CD4-positive, alpha-beta memory T cell (primary cell): ENCODE results near the gene NOL8. TPM values are rescaled to one million over a fixed set of nuclear protein-coding genes. Genes with fewer than 3 reads are reported as not detected.

Source experiments
- CTCF ChIA-PET: fragments of 350-600 bp; sonication (Branson Sonifier 250); formaldehyde crosslinking; loops from one replicate; lab custom pipeline; 2021; ENCODE audit warnings: inconsistent platforms; ENCODE audit not compliant: partially characterized antibody; lab: Charles Lee
- POLR2A ChIA-PET: fragments of 350-600 bp; sonication (Branson Sonifier 250); formaldehyde crosslinking; loops from one replicate; lab custom pipeline; 2021; ENCODE audit not compliant: partially characterized antibody; lab: Charles Lee
- DNase-seq, 5 donors: peaks; one replicate each; pipeline versions ENCODE4 v3.0.0 to v3.0.0-alpha.2; 2020 to 2022; ENCODE audit warnings: mixed read lengths in 1 of 5
- H3K27ac ChIP-seq: one replicate; pipeline ENCODE4 v1.7.0; 2013; ENCODE audit warnings: low read depth, low read length
- H3K27me3 ChIP-seq: 2 replicates; pipeline ENCODE4 v1.7.0; 2013; ENCODE audit warnings: mild to moderate bottlenecking, low read length, moderate library complexity; ENCODE audit not compliant: insufficient read depth
- H3K36me3 ChIP-seq: 2 replicates; pipeline ENCODE4 v1.7.0; 2013; ENCODE audit warnings: mild to moderate bottlenecking, low read length, moderate library complexity; ENCODE audit not compliant: insufficient read depth
- H3K4me1 ChIP-seq: 2 replicates; pipeline ENCODE4 v1.7.0; 2013; ENCODE audit warnings: mild to moderate bottlenecking, low read length, moderate library complexity; ENCODE audit not compliant: insufficient read depth
- H3K4me3 ChIP-seq, 2 donors: one replicate each; pipeline ENCODE4 v1.7.0; 2013; ENCODE audit warnings: low read length in 2 of 2, mild to moderate bottlenecking in 1 of 2
- H3K9me3 ChIP-seq, 2 donors: one replicate each; pipeline ENCODE4 v1.7.0; 2013; ENCODE audit warnings: low read length in 2 of 2, control low read depth in 1 of 2; ENCODE audit not compliant: control insufficient read depth in 1 of 2
- H3K27ac Mint-ChIP-seq, 7 donors: one replicate each; pipeline ENCODE4 v1.8.0; 2020 to 2021; ENCODE audit warnings: mixed read lengths in 7 of 7, mild to moderate bottlenecking in 6 of 7, inconsistent platforms in 3 of 7, moderate library complexity in 3 of 7
- H3K27me3 Mint-ChIP-seq, 2 donors: one replicate each; pipeline ENCODE4 v1.8.0; 2020 to 2021; ENCODE audit warnings: mixed read lengths in 2 of 2
- H3K36me3 Mint-ChIP-seq, 2 donors: one replicate each; pipeline ENCODE4 v1.8.0; 2020 to 2021; ENCODE audit warnings: mixed read lengths in 2 of 2, inconsistent platforms in 1 of 2, mild to moderate bottlenecking in 1 of 2
- H3K4me1 Mint-ChIP-seq, 4 donors: one replicate each; pipeline ENCODE4 v1.8.0; 2020 to 2021; ENCODE audit warnings: mixed read lengths in 4 of 4, mild to moderate bottlenecking in 1 of 4
- H3K4me3 Mint-ChIP-seq, 8 donors: one replicate each; pipeline ENCODE4 v1.8.0; 2020 to 2021; ENCODE audit warnings: mixed read lengths in 8 of 8, mild to moderate bottlenecking in 7 of 8, moderate library complexity in 6 of 8, inconsistent platforms in 3 of 8
- H3K9me3 Mint-ChIP-seq, 8 donors: one replicate each; pipeline ENCODE4 v1.8.0; 2020 to 2021; ENCODE audit warnings: mixed read lengths in 8 of 8, mild to moderate bottlenecking in 5 of 8, inconsistent platforms in 3 of 8, moderate library complexity in 1 of 8
- intact Hi-C: fragments of 100-400 bp; cut with micrococcal nuclease; formaldehyde crosslinking; loops from one replicate; pipeline ENCODE4 v1.15.1; 2023
- polyA plus RNA-seq, 2 donors: library from polyadenylated mRNA; unstranded; fragments of 300-500 nt; fragmentation: Illumina TruSeq; gene quantifications; one replicate each; pipeline ENCODE4 v1.2.3, GENCODE V29; 2021
- total RNA-seq, 2 experiments: library from RNA; stranded (reverse); gene quantifications; one replicate each; pipeline ENCODE4 v1.2.3, GENCODE V29; 2021

NOL8 gene
- total and polyA plus RNA-seq, 4 experiments from 2014 or later: 12.3 to 104 (median 66.3) TPM

- CTCF ChIA-PET: interaction anchor here (1.2 to 2.0 kb wide), 3 partner anchors 136 to 514 kb away, joined by 3 to 6 read pairs (median 3); no protein-coding TSS in a partner anchor
- H3K36me3 ChIP-seq: peaks cover 73% of the 10 kb centered on the region
- H3K36me3 Mint-ChIP-seq: peaks cover 54 to 83% of the 10 kb centered on the region in 2 donors
Measured at GRCh38 chr9:92276331-92277032, 48.7 kb downstream of the NOL8 start.

GRCh38 chr9:92275541-92275940 lies 49.6 kb downstream of the NOL8 start:
- Histone ChIP-seq H3K27ac (no peak overlapping the region), H3K4me3 (no peak overlapping the region), H3K4me1 (peaks cover 24% of the 10 kb centered on the region), H3K36me3 (peaks cover 77% of the 10 kb centered on the region), H3K27me3 (no peaks in the 10 kb centered on the region), H3K9me3 (no peaks in the 10 kb centered on the region)
- no peak for DNase-seq
- H3K36me3 Mint-ChIP-seq: peaks cover 58 to 83% of the 10 kb centered on the region in 2 donors
- H3K27ac Mint-ChIP-seq: peak overlapping the region in 5 of 7 donors; percentile 33 to 93 (median 82)
- H3K4me3 Mint-ChIP-seq: peak overlapping the region in 1 of 8 donors; percentile 83
- peaks cover 16 to 44% (median 25%) of the 10 kb centered on the region in 4 donors for H3K4me1 Mint-ChIP-seq
- POLR2A ChIA-PET: no interaction called here
- H3K27me3 Mint-ChIP-seq: no peaks in the 10 kb centered on the region
- H3K9me3 Mint-ChIP-seq: no peaks in the 10 kb centered on the region
- intact Hi-C loops: no loop called here
- CTCF ChIA-PET: interaction anchor here (1.2 kb wide), 1 partner anchor 135 kb away, joined by 3 read pairs; no protein-coding TSS in a partner anchor

More at GRCh38 chr9:92276331-92277032, 48.7 kb downstream of the NOL8 start:
- H3K4me1 ChIP-seq: peaks cover 24% of the 10 kb centered on the region
- no peaks in the 10 kb centered on the region for H3K27me3 ChIP-seq
- intact Hi-C loops: no loop called here
- DNase-seq: peak in 4 of 5 donors; percentile 4 to 19 (median 8)
- no peak overlapping the region for H3K4me3 ChIP-seq
- POLR2A ChIA-PET: interaction anchor here (1.2 kb wide), 1 partner anchor 48 kb away, joined by 4 read pairs; no protein-coding TSS in a partner anchor
- Mint-ChIP-seq H3K27me3 (no peaks in the 10 kb centered on the region), H3K9me3 (no peaks in the 10 kb centered on the region), H3K4me3 (peak overlapping the region in 7 of 8 donors; percentile 66 to 83 (median 75)), H3K27ac (peak overlapping the region; percentile 45 to 93 (median 82)), H3K4me1 (peaks cover 16 to 44% (median 25%) of the 10 kb centered on the region in 4 donors)
- H3K27ac ChIP-seq: no peak overlapping the region
- no peaks in the 10 kb centered on the region for H3K9me3 ChIP-seq

- POLR2A ChIA-PET: no interaction called here
- Histone ChIP-seq H3K4me3 (no peak overlapping the region), H3K36me3 (peaks cover 95% of the 10 kb centered on the region), H3K9me3 (no peaks in the 10 kb centered on the region), H3K4me1 (peaks cover 3% of the 10 kb centered on the region), H3K27me3 (no peaks in the 10 kb centered on the region), H3K27ac (no peak overlapping the region)
- no peaks in the 10 kb centered on the region for H3K27me3 Mint-ChIP-seq
- peaks cover 1 to 15% (median 3%) of the 10 kb centered on the region in 4 donors for H3K4me1 Mint-ChIP-seq
- CTCF ChIA-PET: no interaction called here
- no peak overlapping the region for H3K4me3 Mint-ChIP-seq
- intact Hi-C loops: no loop called here
- no peak overlapping the region for H3K27ac Mint-ChIP-seq
- H3K9me3 Mint-ChIP-seq: no peaks in the 10 kb centered on the region
- DNase-seq: no peak
- H3K36me3 Mint-ChIP-seq: peaks cover 68 to 85% of the 10 kb centered on the region in 2 donors
Measured at GRCh38 chr9:92270511-92270910, 54.6 kb downstream of the NOL8 start.

GRCh38 chr9:92266486-92266885 lies 58.7 kb downstream of the NOL8 start:
- no peaks in the 10 kb centered on the region for H3K27me3 Mint-ChIP-seq
- H3K36me3 Mint-ChIP-seq: peaks cover 75 to 87% of the 10 kb centered on the region in 2 donors
- no peak overlapping the region for H3K27ac ChIP-seq
- DNase-seq: no peak
- H3K4me1 Mint-ChIP-seq: peaks cover 0 to 2% (median 0%) of the 10 kb centered on the region in 4 donors
- H3K4me1 ChIP-seq: no peaks in the 10 kb centered on the region
- no peaks in the 10 kb centered on the region for H3K9me3 Mint-ChIP-seq
- peaks cover 96% of the 10 kb centered on the region for H3K36me3 ChIP-seq
- no peaks in the 10 kb centered on the region for H3K27me3 ChIP-seq
- ChIA-PET CTCF (no interaction called here), POLR2A (no interaction called here)
- H3K4me3 ChIP-seq: no peak overlapping the region
- H3K4me3 Mint-ChIP-seq: no peak overlapping the region
- no peaks in the 10 kb centered on the region for H3K9me3 ChIP-seq
- intact Hi-C loops: no loop called here
- H3K27ac Mint-ChIP-seq: peak overlapping the region in 2 of 7 donors; percentile 17 to 47

GRCh38 chr9:92265154-92265553 lies 60.0 kb downstream of the NOL8 start:
- peaks cover 90% of the 10 kb centered on the region for H3K36me3 ChIP-seq
- ChIA-PET CTCF (no interaction called here), POLR2A (interaction anchor here (0.6 kb wide), 1 partner anchor 1314 kb away, joined by 3 read pairs; no protein-coding TSS in a partner anchor)
- Mint-ChIP-seq H3K36me3 (peaks cover 76 to 89% of the 10 kb centered on the region in 2 donors), H3K27me3 (no peaks in the 10 kb centered on the region), H3K4me1 (peaks cover 0 to 2% (median 0%) of the 10 kb centered on the region in 4 donors), H3K27ac (no peak overlapping the region), H3K4me3 (no peak overlapping the region), H3K9me3 (no peaks in the 10 kb centered on the region)
- intact Hi-C loops: no loop called here
- no peak overlapping the region for H3K27ac ChIP-seq
- no peak overlapping the region for H3K4me3 ChIP-seq
- no peaks in the 10 kb centered on the region for H3K4me1 ChIP-seq
- no peaks in the 10 kb centered on the region for H3K9me3 ChIP-seq
- no peak for DNase-seq
- H3K27me3 ChIP-seq: no peaks in the 10 kb centered on the region

- intact Hi-C loops: no loop called here
- H3K4me1 Mint-ChIP-seq: peaks cover 0 to 2% (median 0%) of the 10 kb centered on the region in 4 donors
- no peaks in the 10 kb centered on the region for H3K4me1 ChIP-seq
- no peak for DNase-seq
- peak overlapping the region in 2 of 7 donors; percentile 33 to 69 for H3K27ac Mint-ChIP-seq
- H3K4me3 ChIP-seq: no peak overlapping the region
- no peak overlapping the region for H3K27ac ChIP-seq
- H3K27me3 ChIP-seq: no peaks in the 10 kb centered on the region
- no peaks in the 10 kb centered on the region for H3K9me3 ChIP-seq
- no peaks in the 10 kb centered on the region for H3K27me3 Mint-ChIP-seq
- ChIA-PET POLR2A (no interaction called here), CTCF (interaction anchor here (1.3 to 1.5 kb wide), 2 partner anchors 9 to 15 kb away, joined by 3 to 4 read pairs; no protein-coding TSS in a partner anchor)
- peaks cover 90% of the 10 kb centered on the region for H3K36me3 ChIP-seq
- H3K4me3 Mint-ChIP-seq: no peak overlapping the region
- no peaks in the 10 kb centered on the region for H3K9me3 Mint-ChIP-seq
- peaks cover 79 to 89% of the 10 kb centered on the region in 2 donors for H3K36me3 Mint-ChIP-seq
Measured at GRCh38 chr9:92263131-92263530, 62.0 kb downstream of the NOL8 start.

GRCh38 chr9:92257327-92257726 lies 67.8 kb downstream of the NOL8 start:
- no peak for DNase-seq
- Histone ChIP-seq H3K4me3 (no peak overlapping the region), H3K9me3 (no peaks in the 10 kb centered on the region), H3K27ac (no peak overlapping the region), H3K27me3 (no peaks in the 10 kb centered on the region), H3K36me3 (peaks cover 78% of the 10 kb centered on the region), H3K4me1 (no peaks in the 10 kb centered on the region)
- peaks cover 71 to 83% of the 10 kb centered on the region in 2 donors for H3K36me3 Mint-ChIP-seq
- H3K4me3 Mint-ChIP-seq: no peak overlapping the region
- intact Hi-C loops: no loop called here
- peak overlapping the region in 2 of 7 donors; percentile 17 to 55 for H3K27ac Mint-ChIP-seq
- H3K27me3 Mint-ChIP-seq: no peaks in the 10 kb centered on the region
- ChIA-PET CTCF (no interaction called here), POLR2A (no interaction called here)
- no peaks in the 10 kb centered on the region for H3K4me1 Mint-ChIP-seq
- no peaks in the 10 kb centered on the region for H3K9me3 Mint-ChIP-seq
